Skeletal muscle tissue (tissue), 4 donors: ENCODE data around the gene VPS8. TPM values are rescaled to one million over a fixed set of nuclear protein-coding genes. Genes with fewer than 3 reads are reported as not detected.

Experiments used
- H3K27ac ChIP-seq: one replicate; pipeline ENCODE4 v1.7.0; 2013; ENCODE audit warnings: mild to moderate bottlenecking, low read depth, low read length, inconsistent platforms
- H3K27me3 ChIP-seq, 3 donors: one replicate each; pipeline ENCODE4 v1.7.0; 2013; ENCODE audit warnings: low read length in 3 of 3; ENCODE audit not compliant: control insufficient read depth in 3 of 3, insufficient read depth in 3 of 3
- H3K36me3 ChIP-seq, 3 donors: one replicate each; pipeline ENCODE4 v1.7.0; 2013; ENCODE audit warnings: low read length in 3 of 3; ENCODE audit not compliant: control insufficient read depth in 3 of 3, insufficient read depth in 3 of 3
- H3K4me1 ChIP-seq, 3 donors: one replicate each; pipeline ENCODE4 v1.7.0; 2013; ENCODE audit warnings: low read length in 3 of 3, mild to moderate bottlenecking in 3 of 3; ENCODE audit not compliant: control insufficient read depth in 3 of 3, insufficient read depth in 3 of 3
- H3K4me3 ChIP-seq, 3 donors: one replicate each; pipeline ENCODE4 v1.7.0; 2013; ENCODE audit warnings: low read length in 3 of 3
- H3K9ac ChIP-seq, 3 donors: one replicate each; pipeline ENCODE4 v1.7.0; 2013; ENCODE audit warnings: low read length in 3 of 3, mild to moderate bottlenecking in 3 of 3, moderate library complexity in 2 of 3, low read depth in 1 of 3
- H3K9me3 ChIP-seq, 3 donors: one replicate each; pipeline ENCODE4 v1.7.0; 2013; ENCODE audit warnings: low read length in 3 of 3; ENCODE audit not compliant: control insufficient read depth in 3 of 3
- total RNA-seq: library from RNA; depleted of rRNA; stranded (reverse); fragments of >200 nt; gene quantifications from one replicate; pipeline ENCODE4 v1.2.3, GENCODE V29; 2014
- donor health status: Osteomylitis.

The VPS8 gene
- total RNA-seq, 1 donor from 2014 or later, result 316 TPM

- H3K27me3 ChIP-seq, result no peaks in the 10 kb centered on the region
- H3K36me3 ChIP-seq, result peaks cover 0 to 12% (median 12%) of the 10 kb centered on the region in 3 donors
- no peak overlapping the region for H3K9ac ChIP-seq
- no peaks in the 10 kb centered on the region for H3K9me3 ChIP-seq
- H3K4me1 ChIP-seq, result peaks cover 8 to 16% (median 9%) of the 10 kb centered on the region in 3 donors
- no peak overlapping the region for H3K4me3 ChIP-seq
- H3K27ac ChIP-seq, result peak overlapping the region; percentile 63
These were observed 33.9 kb downstream of the VPS8 start for GRCh38 chr3:184845819-184846218.

GRCh38 chr3:184846496-184846895 is 34.5 kb downstream of the VPS8 start:
- Histone ChIP-seq H3K27me3 (no peaks in the 10 kb centered on the region), H3K4me3 (peak overlapping the region in 1 of 3 donors; percentile 7), H3K27ac (peak overlapping the region; percentile 63), H3K4me1 (peaks cover 8 to 16% (median 9%) of the 10 kb centered on the region in 3 donors), H3K9ac (no peak overlapping the region), H3K9me3 (no peaks in the 10 kb centered on the region), H3K36me3 (peaks cover 2 to 19% (median 16%) of the 10 kb centered on the region in 3 donors)

GRCh38 chr3:184848934-184849333 is 37.0 kb downstream of the VPS8 start:
- Histone ChIP-seq H3K9ac (no peak overlapping the region), H3K27me3 (no peaks in the 10 kb centered on the region), H3K36me3 (peaks cover 10 to 37% (median 33%) of the 10 kb centered on the region in 3 donors), H3K4me1 (peaks cover 6 to 16% (median 8%) of the 10 kb centered on the region in 3 donors), H3K4me3 (no peak overlapping the region), H3K9me3 (no peaks in the 10 kb centered on the region), H3K27ac (no peak overlapping the region)

- no peak overlapping the region for H3K4me3 ChIP-seq
- H3K9ac ChIP-seq, result no peak overlapping the region
- no peaks in the 10 kb centered on the region for H3K9me3 ChIP-seq
- H3K27ac ChIP-seq, result no peak overlapping the region
- H3K4me1 ChIP-seq, result peaks cover 5 to 16% (median 6%) of the 10 kb centered on the region in 3 donors
- H3K36me3 ChIP-seq, result peaks cover 16 to 48% (median 45%) of the 10 kb centered on the region in 3 donors
- H3K27me3 ChIP-seq, result no peaks in the 10 kb centered on the region
These were observed 38.2 kb downstream of the VPS8 start for GRCh38 chr3:184850201-184850600.

- peaks cover 33 to 72% (median 66%) of the 10 kb centered on the region in 3 donors for H3K36me3 ChIP-seq
- no peaks in the 10 kb centered on the region for H3K4me1 ChIP-seq
- no peaks in the 10 kb centered on the region for H3K9me3 ChIP-seq
- H3K27me3 ChIP-seq, result no peaks in the 10 kb centered on the region
- no peak overlapping the region for H3K9ac ChIP-seq
- no peak overlapping the region for H3K4me3 ChIP-seq
- no peak overlapping the region for H3K27ac ChIP-seq
These were observed 45.1 kb downstream of the VPS8 start for GRCh38 chr3:184857099-184857498.

GRCh38 chr3:184864000-184864399 is 52.0 kb downstream of the VPS8 start:
- no peak overlapping the region for H3K27ac ChIP-seq
- H3K36me3 ChIP-seq, result peaks cover 22 to 69% (median 48%) of the 10 kb centered on the region in 3 donors

GRCh38 chr3:184868477-184868876 is 56.5 kb downstream of the VPS8 start:
- no peak overlapping the region for H3K27ac ChIP-seq
- no peaks in the 10 kb centered on the region for H3K27me3 ChIP-seq
- peaks cover 22 to 66% (median 40%) of the 10 kb centered on the region in 3 donors for H3K36me3 ChIP-seq
- H3K4me3 ChIP-seq, result no peak overlapping the region
- H3K4me1 ChIP-seq, result peaks cover 0 to 4% (median 0%) of the 10 kb centered on the region in 3 donors
- H3K9me3 ChIP-seq, result no peaks in the 10 kb centered on the region
- no peak overlapping the region for H3K9ac ChIP-seq

More at GRCh38 chr3:184864000-184864399, 52.0 kb downstream of the VPS8 start:
- Histone ChIP-seq H3K27me3 (no peaks in the 10 kb centered on the region), H3K9me3 (no peaks in the 10 kb centered on the region), H3K9ac (no peak overlapping the region), H3K4me1 (no peaks in the 10 kb centered on the region), H3K4me3 (no peak overlapping the region)

GRCh38 chr3:184872200-184872599 is 60.2 kb downstream of the VPS8 start:
- H3K27ac ChIP-seq, result no peak overlapping the region
- H3K36me3 ChIP-seq, result peaks cover 16 to 44% (median 27%) of the 10 kb centered on the region in 3 donors
- no peak overlapping the region for H3K9ac ChIP-seq

GRCh38 chr3:184873141-184873540 is 61.2 kb downstream of the VPS8 start:
- Histone ChIP-seq H3K4me3 (no peak overlapping the region), H3K4me1 (peaks cover 0 to 4% (median 0%) of the 10 kb centered on the region in 3 donors), H3K27ac (no peak overlapping the region), H3K9ac (no peak overlapping the region), H3K36me3 (peaks cover 15 to 40% (median 31%) of the 10 kb centered on the region in 3 donors), H3K27me3 (no peaks in the 10 kb centered on the region), H3K9me3 (no peaks in the 10 kb centered on the region)

More at GRCh38 chr3:184872200-184872599, 60.2 kb downstream of the VPS8 start:
- Histone ChIP-seq H3K4me3 (no peak overlapping the region), H3K4me1 (peaks cover 0 to 4% (median 0%) of the 10 kb centered on the region in 3 donors), H3K27me3 (no peaks in the 10 kb centered on the region), H3K9me3 (no peaks in the 10 kb centered on the region)

- no peak overlapping the region for H3K4me3 ChIP-seq
- H3K4me1 ChIP-seq, result peaks cover 0 to 6% (median 4%) of the 10 kb centered on the region in 3 donors
- H3K27ac ChIP-seq, result no peak overlapping the region
- no peaks in the 10 kb centered on the region for H3K9me3 ChIP-seq
- H3K36me3 ChIP-seq, result peaks cover 4 to 31% (median 15%) of the 10 kb centered on the region in 3 donors
- H3K27me3 ChIP-seq, result no peaks in the 10 kb centered on the region
- H3K9ac ChIP-seq, result no peak overlapping the region
These were observed 63.0 kb downstream of the VPS8 start for GRCh38 chr3:184874709-184875644.
